ENCODE data around the gene DTNB.

Gene DTNB

GRCh38 chr2:25480561-25480960 is 192.8 kb downstream of the DTNB start:
- DNase-seq (ENCODE audit: low read depth): no peak
- TF ChIP-seq, protein P1, sequence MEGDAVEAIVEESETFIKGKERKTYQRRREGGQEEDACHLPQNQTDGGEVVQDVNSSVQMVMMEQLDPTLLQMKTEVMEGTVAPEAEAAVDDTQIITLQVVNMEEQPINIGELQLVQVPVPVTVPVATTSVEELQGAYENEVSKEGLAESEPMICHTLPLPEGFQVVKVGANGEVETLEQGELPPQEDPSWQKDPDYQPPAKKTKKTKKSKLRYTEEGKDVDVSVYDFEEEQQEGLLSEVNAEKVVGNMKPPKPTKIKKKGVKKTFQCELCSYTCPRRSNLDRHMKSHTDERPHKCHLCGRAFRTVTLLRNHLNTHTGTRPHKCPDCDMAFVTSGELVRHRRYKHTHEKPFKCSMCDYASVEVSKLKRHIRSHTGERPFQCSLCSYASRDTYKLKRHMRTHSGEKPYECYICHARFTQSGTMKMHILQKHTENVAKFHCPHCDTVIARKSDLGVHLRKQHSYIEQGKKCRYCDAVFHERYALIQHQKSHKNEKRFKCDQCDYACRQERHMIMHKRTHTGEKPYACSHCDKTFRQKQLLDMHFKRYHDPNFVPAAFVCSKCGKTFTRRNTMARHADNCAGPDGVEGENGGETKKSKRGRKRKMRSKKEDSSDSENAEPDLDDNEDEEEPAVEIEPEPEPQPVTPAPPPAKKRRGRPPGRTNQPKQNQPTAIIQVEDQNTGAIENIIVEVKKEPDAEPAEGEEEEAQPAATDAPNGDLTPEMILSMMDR (IDR thresholded peaks at IDR 0.05; ENCODE audit: insufficient read depth, low read depth, low read length, missing control alignments): no peak
- no peak overlapping the region for H3K4me3 ChIP-seq (ENCODE audit: low read length)

GRCh38 chr2:25479761-25480160 is 193.6 kb downstream of the DTNB start:
- peak; percentile 69 for DNase-seq (ENCODE audit: low read depth)
- TF ChIP-seq, protein P1 (IDR thresholded peaks at IDR 0.05; ENCODE audit: insufficient read depth, low read depth, low read length, missing control alignments): no peak
- no peak overlapping the region for H3K4me3 ChIP-seq (ENCODE audit: low read length)

DNA sequence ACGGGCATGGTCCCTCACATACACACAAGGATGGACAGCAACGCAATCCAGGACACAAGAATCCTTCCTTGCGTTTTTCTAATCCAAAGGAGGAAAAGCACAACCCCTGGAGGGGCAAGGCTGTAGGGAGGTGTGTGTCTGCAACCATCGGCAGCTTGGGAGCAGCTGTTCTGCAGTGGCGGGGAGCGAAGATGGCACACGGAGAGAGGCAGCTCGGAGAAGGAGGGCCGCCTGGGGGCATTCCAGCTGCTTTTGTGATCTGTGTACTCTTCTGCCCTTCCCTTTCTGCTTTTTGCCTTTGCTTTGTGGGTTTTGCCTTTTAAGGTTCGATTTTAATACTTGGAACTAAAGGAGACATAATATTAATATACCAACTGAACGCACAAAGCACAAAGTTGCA is 194.6 kb downstream of the DTNB start:
- H3K4me3 ChIP-seq (ENCODE audit: low read length): no peak overlapping the region
- DNase-seq (ENCODE audit: low read depth): no peak
- TF ChIP-seq, protein P1 (IDR thresholded peaks at IDR 0.05; ENCODE audit: insufficient read depth, low read depth, low read length, missing control alignments): no peak

DNA sequence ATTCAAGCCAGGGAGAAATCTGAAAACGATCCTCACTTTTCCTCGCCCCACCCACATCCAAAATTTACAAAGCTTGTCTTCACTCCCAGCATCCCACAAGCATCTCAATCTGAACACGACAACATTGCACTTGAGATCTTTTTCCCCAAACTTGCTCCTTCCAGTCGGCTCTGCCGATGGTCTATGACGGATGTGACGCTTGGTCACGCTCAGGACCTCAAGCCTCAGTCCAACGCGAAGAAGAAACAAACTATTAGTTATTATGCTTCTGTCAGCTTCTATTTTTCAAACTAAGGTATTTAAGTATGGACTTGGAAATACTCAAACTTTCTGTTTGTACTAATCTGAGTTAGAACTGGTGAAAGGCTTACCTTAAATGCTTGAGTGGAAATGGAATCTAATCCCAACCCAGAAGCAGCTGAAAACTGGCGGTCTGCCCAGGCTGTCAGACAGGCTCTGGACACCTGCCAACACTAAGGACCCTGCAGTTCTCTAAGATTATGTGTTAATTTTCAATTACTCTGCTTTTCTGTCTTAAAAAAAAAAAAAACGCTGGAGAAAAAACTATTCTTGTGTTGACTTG is 199.5 kb downstream of the DTNB start:
- TF ChIP-seq, protein P1 (IDR thresholded peaks at IDR 0.05; ENCODE audit: insufficient read depth, low read depth, low read length, missing control alignments): no peak
- no peak overlapping the region for H3K4me3 ChIP-seq (ENCODE audit: low read length)
- no peak for DNase-seq (ENCODE audit: low read depth)

GRCh38 chr2:25473131-25473530 is 200.2 kb downstream of the DTNB start:
- H3K4me3 ChIP-seq (ENCODE audit: low read length): no peak overlapping the region
- no peak for DNase-seq (ENCODE audit: low read depth)
- TF ChIP-seq, protein P1 (IDR thresholded peaks at IDR 0.05; ENCODE audit: insufficient read depth, low read depth, low read length, missing control alignments): no peak

GRCh38 chr2:25470806-25471205 is 202.6 kb downstream of the DTNB start:
- DNase-seq (ENCODE audit: low read depth): no peak
- TF ChIP-seq, protein P1 (IDR thresholded peaks at IDR 0.05; ENCODE audit: insufficient read depth, low read depth, low read length, missing control alignments): no peak
- no peak overlapping the region for H3K4me3 ChIP-seq (ENCODE audit: low read length)

DNA sequence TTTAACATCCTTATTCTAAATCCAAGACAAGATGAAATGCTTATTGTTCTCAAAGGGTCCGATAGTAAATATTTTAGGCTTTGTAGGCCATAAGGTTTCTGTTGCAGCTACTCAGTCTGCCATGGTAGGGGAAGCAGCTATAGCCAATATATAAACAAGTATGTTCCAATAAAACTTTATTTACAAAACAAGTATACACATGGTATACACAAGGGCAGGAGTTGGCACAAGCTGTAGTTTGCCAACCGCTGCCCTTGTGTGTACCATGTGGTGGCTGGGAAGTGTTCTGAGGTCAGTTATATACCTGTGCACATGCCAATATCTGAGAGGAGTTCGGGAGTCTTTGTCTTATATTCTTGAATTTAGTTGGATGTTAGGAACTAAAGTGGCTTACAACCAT is 205.6 kb downstream of the DTNB start:
- TF ChIP-seq, protein P1 (IDR thresholded peaks at IDR 0.05; ENCODE audit: insufficient read depth, low read depth, low read length, missing control alignments): no peak
- DNase-seq (ENCODE audit: low read depth): no peak
- H3K4me3 ChIP-seq (ENCODE audit: low read length): no peak overlapping the region

Measured in epithelial cell of esophagus (primary cell).